B cell (primary cell): Measurements from ENCODE around the gene TSPYL1. TPM values are rescaled to one million over a fixed set of nuclear protein-coding genes. Genes with fewer than 3 reads are reported as not detected.
A peak's percentile ranks its signal among the peaks of the same experiment; 100 is the strongest.

Experiments
- ATAC-seq: fragments of 200-7000 bp; cut with Tn5 transposase; one replicate; pipeline ENCODE4 v1.10.0; 2021; ENCODE audit warnings: low read depth, mild to moderate bottlenecking, moderate number of reproducible peaks, moderate library complexity
- CTCF ChIA-PET: fragments of 350-600 bp; sonication (Branson Sonifier 250); formaldehyde crosslinking; loops from one replicate; lab custom pipeline; 2021; ENCODE audit warnings: antibody characterized with exemption, inconsistent platforms; lab: Charles Lee
- POLR2A ChIA-PET: fragments of 350-600 bp; sonication (Branson Sonifier 250); formaldehyde crosslinking; loops from one replicate; lab custom pipeline; 2021; ENCODE audit warnings: antibody characterized with exemption; lab: Charles Lee
- DNase-seq: peaks from one replicate; pipeline ENCODE4 v3.0.0; 2013
- H2AFZ ChIP-seq: 2 replicates; pipeline ENCODE4 v1.6.1; 2012; ENCODE audit warnings: mild to moderate bottlenecking, low read depth, low read length; ENCODE audit not compliant: insufficient read depth, poor library complexity, severe bottlenecking
- H3K27ac ChIP-seq, 2 donors: 1 replicate in 1 of 2; 2 replicates in 1 of 2; pipeline ENCODE4 v1.5.1; 2012 to 2013; ENCODE audit warnings: low read length in 2 of 2, mild to moderate bottlenecking in 2 of 2, moderate library complexity in 1 of 2
- H3K27me3 ChIP-seq, 4 experiments: fragments of 200-600 bp in 1 of 4; sonication (generic) in 1 of 4; replicated peaks in 1 of 4; 1 replicate in 2 of 4; 2 replicates in 2 of 4; pipeline versions ENCODE4 v1.6.1 to v1.7.0; 2013 to 2016; ENCODE audit warnings: low read length in 3 of 4, mild to moderate bottlenecking in 2 of 4, mixed read lengths in 1 of 4, moderate library complexity in 1 of 4; ENCODE audit not compliant: insufficient read depth in 4 of 4, control insufficient read depth in 3 of 4; ENCODE audit errors: control extremely low read depth in 1 of 4
- H3K36me3 ChIP-seq, 2 experiments: replicated peaks in 1 of 2; 1 replicate in 1 of 2; 2 replicates in 1 of 2; pipeline versions ENCODE4 v1.6.1 to v1.7.1; 2013; ENCODE audit warnings: low read length in 1 of 2; ENCODE audit not compliant: insufficient read depth in 2 of 2, control insufficient read depth in 1 of 2; ENCODE audit errors: control extremely low read depth in 1 of 2, extremely low read depth in 1 of 2
- H3K4me1 ChIP-seq, 2 donors: fragments of 200-600 bp in 1 of 2; sonication (generic) in 1 of 2; 1 replicate in 1 of 2; 2 replicates in 1 of 2; pipeline versions ENCODE4 v1.5.1 to v1.6.1; 2013 to 2017; ENCODE audit warnings: low read length in 2 of 2; ENCODE audit not compliant: control insufficient read depth in 2 of 2, insufficient read depth in 2 of 2
- H3K4me2 ChIP-seq: replicated peaks from 2 replicates; pipeline ENCODE3; 2012; ENCODE audit warnings: mild to moderate bottlenecking, low read depth, low read length; ENCODE audit not compliant: poor library complexity, severe bottlenecking
- H3K4me3 ChIP-seq, 5 experiments: fragments of 200-600 bp in 1 of 5; sonication (generic) in 1 of 5; 1 replicate in 3 of 5; 2 replicates in 2 of 5; pipeline versions ENCODE4 v1.5.1 to v1.7.0; 2011 to 2016; ENCODE audit warnings: low read length in 4 of 5, mild to moderate bottlenecking in 4 of 5, low read depth in 2 of 5, control low read depth in 1 of 5, moderate library complexity in 1 of 5; ENCODE audit not compliant: insufficient read depth in 1 of 5; ENCODE audit errors: control extremely low read depth in 1 of 5, extremely low read depth in 1 of 5
- H3K79me2 ChIP-seq: fragments of 200-600 bp; sonication (generic); one replicate; pipeline ENCODE4 v1.6.0; 2016; ENCODE audit warnings: low read length; ENCODE audit not compliant: control insufficient read depth, insufficient read depth
- H3K9ac ChIP-seq: fragments of 200-600 bp; sonication (generic); 2 replicates; pipeline ENCODE4 v1.6.1; 2017; ENCODE audit warnings: mild to moderate bottlenecking, low read length, moderate library complexity
- H3K9me3 ChIP-seq, 3 donors: one replicate each; pipeline versions ENCODE4 v1.6.1 to v1.7.1; 2013; ENCODE audit warnings: low read length in 2 of 3; ENCODE audit not compliant: control insufficient read depth in 2 of 3, insufficient read depth in 1 of 3; ENCODE audit errors: control extremely low read depth in 1 of 3
- H4K20me1 ChIP-seq: 2 replicates; pipeline ENCODE4 v1.6.0; 2012; ENCODE audit warnings: mild to moderate bottlenecking, low read length; ENCODE audit not compliant: insufficient read depth, control insufficient read depth, poor library complexity, severe bottlenecking
- H3K27ac Mint-ChIP-seq: one replicate; pipeline ENCODE4 v1.8.0; 2021; ENCODE audit warnings: mixed read lengths
- H3K27me3 Mint-ChIP-seq: one replicate; pipeline ENCODE4 v1.8.0; 2021; ENCODE audit warnings: mixed read lengths
- H3K4me1 Mint-ChIP-seq: one replicate; pipeline ENCODE4 v1.8.0; 2021; ENCODE audit warnings: mixed read lengths
- H3K4me3 Mint-ChIP-seq: one replicate; pipeline ENCODE4 v1.8.0; 2021; ENCODE audit warnings: mixed read lengths
- H3K9me3 Mint-ChIP-seq: one replicate; pipeline ENCODE4 v1.8.0; 2022; ENCODE audit warnings: mixed read lengths; ENCODE audit not compliant: insufficient read depth
- EZH2 ChIP-seq: IDR thresholded peaks from 2 replicates; pipeline ENCODE4 v1.6.1; 2012; ENCODE audit warnings: borderline replicate concordance, low read depth, mild to moderate bottlenecking, moderate library complexity, low read length; ENCODE audit not compliant: insufficient read depth, poor library complexity, severe bottlenecking
- WGBS: methylation state at CpG from one replicate; pipeline ENCODE4 v1.1.5; 2013; ENCODE audit warnings: missing lambda C conversion rate; ENCODE audit not compliant: insufficient coverage; 5-methylcytosine and 5-hydroxymethylcytosine counted together
- intact Hi-C: fragments of 100-400 bp; cut with micrococcal nuclease; formaldehyde crosslinking; loops from one replicate; pipeline ENCODE4 v1.10.0; 2022
- polyA plus RNA-seq: library from polyadenylated mRNA; depleted of rRNA; stranded (reverse); fragments of >200 nt; gene quantifications from 2 replicates; pipeline ENCODE4 v1.2.3, GENCODE V29; 2012
- total RNA-seq, 2 donors: library from RNA; stranded (reverse); fragments of 120-200 nt in 1 of 2; gene quantifications; 1 replicate in 1 of 2; 2 replicates in 1 of 2; pipeline versions ENCODE4 v1.2.3 to v1.2.4, GENCODE V29; 2013 to 2022
- TF ChIP-seq, protein P1 (sequence below): fragments of 200-600 bp; IDR thresholded peaks from one replicate; pipeline ENCODE4 v1.8.0; 2022; ENCODE audit warnings: antibody characterized with exemption, mild to moderate bottlenecking

Gene TSPYL1
- total and polyA plus RNA-seq, 2 donors (not counting 1 experiment from before 2014, with no cell fraction given): 93.3 to 101 TPM

GRCh38 chr6:116253505-116254296 lies 26.0 kb downstream of the TSPYL1 start, which contains the start of gene TSPYL4:
Gene TSPYL4 (minus strand): TSS chr6:116254075. CDS start chr6:116254008, 67 bp downstream.
- no peaks in the 10 kb centered on the region for H3K9me3 ChIP-seq
- Mint-ChIP-seq H3K4me1 (peaks cover 35% of the 10 kb centered on the region), H3K27me3 (no peaks in the 10 kb centered on the region), H3K9me3 (no peaks in the 10 kb centered on the region), H3K4me3 (no peak within 1 kb of the TSS), H3K27ac (no peak within 1 kb of the TSS)
- under 1% methylated on average over 41 of the region's 53 CpGs for whole genome bisulfite sequencing
- DNase-seq (peak; percentile 95), ATAC-seq (peak; percentile 99)
- CTCF ChIA-PET: interaction anchor here (1.0 to 1.9 kb wide), 8 partner anchors 14 to 307 kb away, joined by 3 to 10 read pairs (median 4); no protein-coding TSS in a partner anchor
- peak within 1 kb of the TSS; percentile 98 for H3K9ac ChIP-seq
- peak within 1 kb of the TSS; percentile 85 for H3K4me2 ChIP-seq
- H2AFZ ChIP-seq: peak within 1 kb of the TSS; percentile 94
- peak within 1 kb of the TSS; percentile 85 to 99 (median 98) for H3K4me3 ChIP-seq
- H3K27me3 ChIP-seq: no peaks in the 10 kb centered on the region
- peaks cover 31 to 36% of the 10 kb centered on the region in 2 donors for H3K4me1 ChIP-seq
- H3K36me3 ChIP-seq: no peaks in the 10 kb centered on the region
- peaks cover 40% of the 10 kb centered on the region for H3K79me2 ChIP-seq
- POLR2A ChIA-PET: interaction anchor here (1.0 to 1.9 kb wide), 2 partner anchors 25 to 317 kb away, joined by 7 to 11 read pairs; partner anchors contain the start of genes RWDD1 and TSPYL1
- peak within 1 kb of the TSS; percentile 94 to 98 for H3K27ac ChIP-seq
- TF ChIP-seq EZH2: no peak
- TF ChIP-seq, protein P1, sequence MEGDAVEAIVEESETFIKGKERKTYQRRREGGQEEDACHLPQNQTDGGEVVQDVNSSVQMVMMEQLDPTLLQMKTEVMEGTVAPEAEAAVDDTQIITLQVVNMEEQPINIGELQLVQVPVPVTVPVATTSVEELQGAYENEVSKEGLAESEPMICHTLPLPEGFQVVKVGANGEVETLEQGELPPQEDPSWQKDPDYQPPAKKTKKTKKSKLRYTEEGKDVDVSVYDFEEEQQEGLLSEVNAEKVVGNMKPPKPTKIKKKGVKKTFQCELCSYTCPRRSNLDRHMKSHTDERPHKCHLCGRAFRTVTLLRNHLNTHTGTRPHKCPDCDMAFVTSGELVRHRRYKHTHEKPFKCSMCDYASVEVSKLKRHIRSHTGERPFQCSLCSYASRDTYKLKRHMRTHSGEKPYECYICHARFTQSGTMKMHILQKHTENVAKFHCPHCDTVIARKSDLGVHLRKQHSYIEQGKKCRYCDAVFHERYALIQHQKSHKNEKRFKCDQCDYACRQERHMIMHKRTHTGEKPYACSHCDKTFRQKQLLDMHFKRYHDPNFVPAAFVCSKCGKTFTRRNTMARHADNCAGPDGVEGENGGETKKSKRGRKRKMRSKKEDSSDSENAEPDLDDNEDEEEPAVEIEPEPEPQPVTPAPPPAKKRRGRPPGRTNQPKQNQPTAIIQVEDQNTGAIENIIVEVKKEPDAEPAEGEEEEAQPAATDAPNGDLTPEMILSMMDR: no peak
- H4K20me1 ChIP-seq: no peaks in the 10 kb centered on the region
- intact Hi-C loops: loop anchor here (1.0 to 2.0 kb wide), 5 partner anchors 15 to 428 kb away; partner anchors contain the start of genes KPNA5, NT5DC1, RWDD1 and TSPYL1

- WGBS: 54% methylated on average over 11 of the region's 11 CpGs
- ATAC-seq: no peak
- Histone ChIP-seq H3K36me3 (no peaks in the 10 kb centered on the region), H3K27ac (peak overlapping the region; percentile 94 to 98), H3K4me3 (peak overlapping the region; percentile 85 to 99 (median 98)), H3K27me3 (no peaks in the 10 kb centered on the region), H3K79me2 (peaks cover 40% of the 10 kb centered on the region), H4K20me1 (no peaks in the 10 kb centered on the region), H3K9ac (peak overlapping the region; percentile 98), H3K9me3 (no peaks in the 10 kb centered on the region), H3K4me1 (peaks cover 31 to 36% of the 10 kb centered on the region in 2 donors), H2AFZ (peak overlapping the region; percentile 94), H3K4me2 (peak overlapping the region; percentile 85)
- Mint-ChIP-seq H3K9me3 (no peaks in the 10 kb centered on the region), H3K27me3 (no peaks in the 10 kb centered on the region), H3K4me1 (peaks cover 40% of the 10 kb centered on the region), H3K27ac (no peak overlapping the region), H3K4me3 (no peak overlapping the region)
- TF ChIP-seq, protein P1: no peak
- TF ChIP-seq EZH2: no peak
- ChIA-PET CTCF (interaction anchor here (1.0 to 1.5 kb wide), 3 partner anchors 35 to 308 kb away, joined by 3 to 4 read pairs (median 4); no protein-coding TSS in a partner anchor), POLR2A (interaction anchor here (1.9 kb wide), 1 partner anchor 318 kb away, joined by 11 read pairs; the partner anchor contains the start of gene RWDD1)
- no peak for DNase-seq
- intact Hi-C loops: no loop called here
Observed at GRCh38 chr6:116253188-116253504, 26.6 kb downstream of the TSPYL1 start.
